GM12878 (cell line): Measurements from ENCODE around the gene GAB1. TPM values are rescaled to one million over a fixed set of nuclear protein-coding genes. Genes with fewer than 3 reads are reported as not detected.

Source experiments
- ATAC-seq: fragments of 200-7000 bp; cut with Tn5 transposase; 3 replicates; pipeline ENCODE4 v1.9.1; 2020; ENCODE audit warnings: mild to moderate bottlenecking, moderate library complexity
- BruUV-seq: library from RNA; stranded (reverse); fragments of 400-500 nt; replicated peaks from 2 replicates; lab custom pipeline; 2021; lab: Mats Ljungman, UMichigan
- CTCF ChIA-PET: fragments of 300-600 bp; sonication (Branson Sonifier 250); formaldehyde crosslinking; extraction: SDS; loops from one replicate; lab custom pipeline; 2021; ENCODE audit warnings: inconsistent platforms; lab: Yijun Ruan, JAX
- POLR2A ChIA-PET: fragments of 350-600 bp; formaldehyde crosslinking; extraction: SDS; loops from one replicate; lab custom pipeline; 2021; ENCODE audit warnings: inconsistent platforms; lab: Charles Lee
- RAD21 ChIA-PET: fragments of 300-600 bp; sonication (Branson Sonifier 250); formaldehyde crosslinking; loops from one replicate; lab custom pipeline; 2023; ENCODE audit warnings: antibody characterized with exemption; ENCODE audit not compliant: unreplicated experiment; lab: Charles Lee
- SMC1A ChIA-PET: fragments of 300-600 bp; sonication (Branson Sonifier 250); formaldehyde crosslinking; loops from one replicate; lab custom pipeline; 2023; ENCODE audit not compliant: unreplicated experiment, uncharacterized antibody; lab: Charles Lee
- DNase-seq: peaks from one replicate; pipeline ENCODE4 v3.0.0-alpha.2; 2011; ENCODE audit warnings: low read depth, low spot score
- FAIRE-seq: peaks from 3 replicates; lab custom pipeline; 2011; peaks lifted over from hg19 to GRCh38; lab: Jason Lieb, UNC
- H2AFZ ChIP-seq: 2 replicates; pipeline ENCODE4 v1.6.0; 2011; ENCODE audit warnings: low read depth, low read length, control low read depth; ENCODE audit not compliant: control insufficient read depth
- H3K27ac ChIP-seq: 2 replicates; pipeline ENCODE4 v1.5.1; 2011; ENCODE audit warnings: control low read depth; ENCODE audit not compliant: control insufficient read depth, insufficient read depth
- H3K27me3 ChIP-seq, 2 experiments: replicated peaks in 1 of 2; 2 replicates each; pipeline versions ENCODE4 v1.6.0 to v1.6.1; 2011; ENCODE audit warnings: low read length in 1 of 2; ENCODE audit not compliant: control insufficient read depth in 2 of 2, insufficient read depth in 2 of 2
- H3K36me3 ChIP-seq, 2 experiments: 2 replicates each; pipeline ENCODE4 v1.5.1; 2011; ENCODE audit warnings: low read length in 1 of 2; ENCODE audit not compliant: control insufficient read depth in 2 of 2, insufficient read depth in 2 of 2
- H3K4me1 ChIP-seq: 2 replicates; pipeline ENCODE4 v1.6.1; 2011; ENCODE audit warnings: mild to moderate bottlenecking, low read length, moderate library complexity, mixed read lengths; ENCODE audit not compliant: control insufficient read depth, insufficient read depth
- H3K4me2 ChIP-seq: 2 replicates; pipeline ENCODE4 v1.6.0; 2011; ENCODE audit warnings: control low read depth; ENCODE audit not compliant: control insufficient read depth, insufficient read depth
- H3K4me3 ChIP-seq: fragments of 200-600 bp; sonication (generic); 2 replicates; pipeline ENCODE4 v1.5.1; 2016
- H3K79me2 ChIP-seq: 2 replicates; pipeline ENCODE4 v1.6.0; 2011; ENCODE audit warnings: low read length; ENCODE audit not compliant: control insufficient read depth, insufficient read depth
- H3K9ac ChIP-seq: 2 replicates; pipeline ENCODE4 v1.8.0; 2011; ENCODE audit warnings: low read length, control low read depth, mixed read lengths; ENCODE audit not compliant: control insufficient read depth, insufficient read depth
- H3K9me3 ChIP-seq: replicated peaks from 3 replicates; pipeline ENCODE4 v1.5.1; 2011; ENCODE audit warnings: mild to moderate bottlenecking, low read length; ENCODE audit not compliant: control insufficient read depth, insufficient read depth
- H4K20me1 ChIP-seq: 2 replicates; pipeline ENCODE4 v1.6.0; 2011; ENCODE audit not compliant: control insufficient read depth, insufficient read depth
- MXI1 ChIP-seq: fragments of 150-350 bp; IDR thresholded peaks from 2 replicates; pipeline ENCODE4 v1.6.1; 2011; ENCODE audit warnings: low read depth, mild to moderate bottlenecking, inconsistent platforms, low read length, improper control_type of control experiment
- RUNX3 ChIP-seq: IDR thresholded peaks from 2 replicates; pipeline ENCODE4 v1.6.1; 2012; ENCODE audit warnings: low read length, inconsistent platforms
- STAT1 ChIP-seq: fragments of 450-650 bp; conservative IDR thresholded peaks from 2 replicates; pipeline ENCODE4 v1.6.1; 2014; ENCODE audit warnings: antibody characterized with exemption, mild to moderate bottlenecking
- SUPT20H ChIP-seq: IDR thresholded peaks from 2 replicates; pipeline ENCODE4 v1.6.1; 2011; ENCODE audit warnings: low read depth, mild to moderate bottlenecking, low read length, moderate library complexity, borderline replicate concordance; ENCODE audit not compliant: control insufficient read depth
- ZBED1 ChIP-seq: IDR thresholded peaks from 2 replicates; pipeline ENCODE4 v1.6.1; 2016; ENCODE audit warnings: borderline replicate concordance
- ZBTB4 ChIP-seq: fragments of 450-650 bp; formaldehyde crosslinking; IDR thresholded peaks from 2 replicates; pipeline ENCODE4 v1.4.0; 2022; ENCODE audit warnings: mild to moderate bottlenecking, moderate library complexity
- WGBS: methylation state at CpG from one replicate; pipeline ENCODE4 v1.1.6; 2016; ENCODE audit warnings: low lambda C conversion rate; ENCODE audit not compliant: insufficient replicate concordance, insufficient coverage; ENCODE audit errors: missing lambda C conversion rate; 5-methylcytosine and 5-hydroxymethylcytosine counted together
- in situ Hi-C: fragments of 300-500 bp; cut with MboI; formaldehyde crosslinking; loops from 9 replicates; pipeline ENCODE4 v1.14.3; 2018; ENCODE audit warnings: mixed read lengths
- intact Hi-C: fragments of 100-400 bp; cut with micrococcal nuclease; formaldehyde crosslinking; loops from one replicate; pipeline ENCODE4 v1.14.2; 2022; ENCODE audit not compliant: unreplicated experiment
- polyA plus RNA-seq, 11 experiments: library from polyadenylated mRNA; depleted of rRNA in 4 of 11; unstranded in 6 of 11; stranded (reverse) in 5 of 11; fragments of >200 nt; fragmentation: Nextera tagmentation in 4 of 11; fragmentation: Illumina TruSeq in 1 of 11; extraction: Ambion mirVana in 4 of 11; extraction: Trizol in 1 of 11; gene quantifications; 1 replicate in 1 of 11; 2 replicates in 10 of 11; pipeline versions ENCODE4 v1.2.1 to v1.2.3, GENCODE V29; 2011 to 2016; ENCODE audit warnings: inconsistent platforms in 2 of 11, missing spikeins in 2 of 11, low read depth in 1 of 11
- total RNA-seq, 4 experiments: library from RNA; depleted of rRNA in 3 of 4; stranded (reverse); fragments of >200 nt in 3 of 4; fragmentation: Illumina TruSeq in 1 of 4; extraction: Trizol in 1 of 4; gene quantifications; 2 replicates each; pipeline versions ENCODE4 v1.2.1 to v1.2.3, GENCODE V29; 2013 to 2021
- TF ChIP-seq, protein P1 (sequence below): fragments of 450-650 bp; IDR thresholded peaks from 2 replicates; pipeline ENCODE4 v1.6.1; 2018; ENCODE audit warnings: borderline replicate concordance, mild to moderate bottlenecking; ENCODE audit not compliant: partially characterized antibody

Gene GAB1
- total and polyA plus RNA-seq, 10 of the 15 experiments (the other 5 are each of a cell fraction or from before 2014, with no cell fraction given): 0.37 to 5.3 (median 3.2) TPM

GRCh38 chr4:143384381-143384994, 47.8 kb downstream of the GAB1 start:
- Histone ChIP-seq H3K4me2 (no peak overlapping the region), H4K20me1 (no peaks in the 10 kb centered on the region), H3K9ac (no peak overlapping the region), H3K9me3 (no peaks in the 10 kb centered on the region), H3K36me3 (no peaks in the 10 kb centered on the region), H3K79me2 (no peaks in the 10 kb centered on the region), H3K4me3 (no peak overlapping the region), H3K27me3 (no peaks in the 10 kb centered on the region), H2AFZ (no peak overlapping the region), H3K4me1 (peaks cover 5% of the 10 kb centered on the region), H3K27ac (no peak overlapping the region)
- intact Hi-C loops: no loop called here
- ATAC-seq: no peak
- no peak for DNase-seq
- ChIA-PET RAD21 (interaction anchor here (0.8 to 3.4 kb wide), 13 partner anchors 9 to 196 kb away, joined by 3 to 18 read pairs (median 6); partner anchors contain the start of gene GAB1), SMC1A (interaction anchor here (1.0 to 12.5 kb wide), 16 partner anchors 8 to 379 kb away, joined by 3 to 204 read pairs (median 7); no protein-coding TSS in a partner anchor), POLR2A (interaction anchor here (1.2 to 2.1 kb wide), 3 partner anchors 13 to 41 kb away, joined by 3 to 7 read pairs (median 7); no protein-coding TSS in a partner anchor), CTCF (interaction anchor here (1.0 to 5.3 kb wide), 12 partner anchors 9 to 100 kb away, joined by 3 to 48 read pairs (median 8); no protein-coding TSS in a partner anchor)
- 75% methylated on average over 4 of the region's 4 CpGs for WGBS
- in situ Hi-C loops: no loop called here
- BruUV-seq: no TSS peak
- TF ChIP-seq ZBTB4 (CRISPR knock-in tag) (no peak), STAT1 (no peak), MXI1 (no peak), RUNX3 (no peak), SUPT20H (no peak), ZBED1 (no peak)
- TF ChIP-seq, protein P1, sequence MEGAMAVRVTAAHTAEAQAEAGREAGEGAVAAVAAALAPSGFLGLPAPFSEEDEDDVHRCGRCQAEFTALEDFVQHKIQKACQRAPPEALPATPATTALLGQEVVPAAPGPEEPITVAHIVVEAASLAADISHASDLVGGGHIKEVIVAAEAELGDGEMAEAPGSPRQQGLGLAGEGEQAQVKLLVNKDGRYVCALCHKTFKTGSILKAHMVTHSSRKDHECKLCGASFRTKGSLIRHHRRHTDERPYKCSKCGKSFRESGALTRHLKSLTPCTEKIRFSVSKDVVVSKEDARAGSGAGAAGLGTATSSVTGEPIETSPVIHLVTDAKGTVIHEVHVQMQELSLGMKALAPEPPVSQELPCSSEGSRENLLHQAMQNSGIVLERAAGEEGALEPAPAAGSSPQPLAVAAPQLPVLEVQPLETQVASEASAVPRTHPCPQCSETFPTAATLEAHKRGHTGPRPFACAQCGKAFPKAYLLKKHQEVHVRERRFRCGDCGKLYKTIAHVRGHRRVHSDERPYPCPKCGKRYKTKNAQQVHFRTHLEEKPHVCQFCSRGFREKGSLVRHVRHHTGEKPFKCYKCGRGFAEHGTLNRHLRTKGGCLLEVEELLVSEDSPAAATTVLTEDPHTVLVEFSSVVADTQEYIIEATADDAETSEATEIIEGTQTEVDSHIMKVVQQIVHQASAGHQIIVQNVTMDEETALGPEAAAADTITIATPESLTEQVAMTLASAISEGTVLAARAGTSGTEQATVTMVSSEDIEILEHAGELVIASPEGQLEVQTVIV: no peak
- FAIRE-seq: no peak
